SH-SY5Y (cell line): ENCODE data around the gene ELP2.

Source experiments
- GATA2 ChIP-seq: IDR thresholded peaks from 2 replicates; pipeline ENCODE4 v1.6.1; 2011; ENCODE audit warnings: mild to moderate bottlenecking, low read depth, low read length
- GATA3 ChIP-seq: IDR thresholded peaks from 2 replicates; pipeline ENCODE4 v1.6.1; 2011; ENCODE audit warnings: low read depth, mild to moderate bottlenecking, low read length, moderate library complexity

Gene ELP2

GRCh38 chr18:36129300-36130038 lies at the start of gene ELP2, which contains the start of gene SLC39A6:
Gene ELP2, plus strand, starts transcription at chr18:36129899. Its CDS starts 35 bp downstream, at chr18:36129934.
Gene SLC39A6, minus strand, starts transcription at chr18:36129340. Its CDS starts 2,333 bp downstream, at chr18:36127007.
- no peak for TF ChIP-seq GATA3
- TF ChIP-seq GATA2, result no peak

GRCh38 chr18:36083729-36084128 lies 46.0 kb upstream of the ELP2 start:
- no peak for TF ChIP-seq GATA2
- TF ChIP-seq GATA3, result no peak

- TF ChIP-seq GATA2, result no peak
- no peak for TF ChIP-seq GATA3
Measured at GRCh38 chr18:36085195-36085594, 44.5 kb upstream of the ELP2 start.

- no peak for TF ChIP-seq GATA2
Measured at GRCh38 chr18:36086186-36086585, 43.5 kb upstream of the ELP2 start.

- TF ChIP-seq GATA3 (no peak), GATA2 (no peak)
Measured at GRCh38 chr18:36088256-36088655, 41.4 kb upstream of the ELP2 start.

GRCh38 chr18:36089001-36089400 lies 40.7 kb upstream of the ELP2 start:
- no peak for TF ChIP-seq GATA2
- TF ChIP-seq GATA3, result no peak

- TF ChIP-seq GATA2 (no peak), GATA3 (no peak)
Measured at GRCh38 chr18:36094431-36094830, 35.3 kb upstream of the ELP2 start.

- TF ChIP-seq GATA3 (no peak), GATA2 (no peak)
Measured at GRCh38 chr18:36095936-36096519, 33.7 kb upstream of the ELP2 start.

GRCh38 chr18:36096955-36097354 lies 32.7 kb upstream of the ELP2 start:
- TF ChIP-seq GATA2 (no peak), GATA3 (no peak)

GRCh38 chr18:36099311-36099710 lies 30.4 kb upstream of the ELP2 start:
- peak; percentile 94 for TF ChIP-seq GATA3
- peak; percentile 89 for TF ChIP-seq GATA2

- TF ChIP-seq GATA2 (no peak), GATA3 (no peak)
Measured at GRCh38 chr18:36101943-36102342, 27.8 kb upstream of the ELP2 start.

- TF ChIP-seq GATA2 (no peak), GATA3 (no peak)
Measured at GRCh38 chr18:36104749-36105148, 24.9 kb upstream of the ELP2 start.

GRCh38 chr18:36107477-36107876 lies 22.2 kb upstream of the ELP2 start:
- TF ChIP-seq GATA2, result no peak
- TF ChIP-seq GATA3, result no peak

- TF ChIP-seq GATA3 (no peak), GATA2 (no peak)
Measured at GRCh38 chr18:36108196-36108595, 21.5 kb upstream of the ELP2 start.

- no peak for TF ChIP-seq GATA3
- TF ChIP-seq GATA2, result no peak
Measured at GRCh38 chr18:36108601-36109000, 21.1 kb upstream of the ELP2 start.
